NCI-H187 treated with DMSO at 0.1 percent for 48 hours (cell line): Measurements from ENCODE around the gene LRPPRC.

Experiments
- DNase-seq: peaks from one replicate; lab custom pipeline; 2025; lab: John Stamatoyannopoulos, UW

Gene LRPPRC

GRCh38 chr2:43854671-43855070, 141.1 kb downstream of the LRPPRC start:
- no peak for DNase-seq

- DNase-seq = no peak
Measured at GRCh38 chr2:43853141-43854081, 142.4 kb downstream of the LRPPRC start.

- DNase-seq = no peak
Measured at GRCh38 chr2:43852196-43852730, 143.5 kb downstream of the LRPPRC start.

- no peak for DNase-seq
Measured at GRCh38 chr2:43851011-43851980, 144.5 kb downstream of the LRPPRC start.

- DNase-seq = no peak
Measured at GRCh38 chr2:43848214-43848613, 147.6 kb downstream of the LRPPRC start.

GRCh38 chr2:43846140-43846793, 149.5 kb downstream of the LRPPRC start:
- no peak for DNase-seq

- DNase-seq = no peak
Measured at GRCh38 chr2:43845181-43845580, 150.6 kb downstream of the LRPPRC start.

- DNase-seq = no peak
Measured at GRCh38 chr2:43842866-43843226, 152.9 kb downstream of the LRPPRC start.

GRCh38 chr2:43841949-43842865, 153.6 kb downstream of the LRPPRC start:
- DNase-seq = no peak

- DNase-seq = no peak
Measured at GRCh38 chr2:43840965-43841364, 154.8 kb downstream of the LRPPRC start.

GRCh38 chr2:43839776-43840564, 155.8 kb downstream of the LRPPRC start:
- no peak for DNase-seq

- DNase-seq = no peak
Measured at GRCh38 chr2:43838560-43839267, 157.1 kb downstream of the LRPPRC start, which contains the start of the genes ABCG5 and ABCG8. TSS of gene ABCG5 (minus strand) at chr2:43838839. CDS start at chr2:43838679, 160 bp downstream. TSS of gene ABCG8 (plus strand) at chr2:43838971. CDS start at chr2:43839054, 83 bp downstream.

- DNase-seq = no peak
Measured at GRCh38 chr2:43837831-43838559, 157.8 kb downstream of the LRPPRC start.

- no peak for DNase-seq
Measured at GRCh38 chr2:43837033-43837432, 158.8 kb downstream of the LRPPRC start.
